D721Med (cell line): ENCODE measurements around the gene SLC6A2.

Source experiments
- DNase-seq: peaks from one replicate; pipeline ENCODE4 v3.0.0; 2011; ENCODE audit warnings: low spot score; ENCODE audit not compliant: insufficient read length
- FAIRE-seq: peaks from 2 replicates; lab custom pipeline; 2011; peaks lifted over from hg19 to GRCh38; lab: Jason Lieb, UNC
- TF ChIP-seq, protein P1 (sequence below): IDR thresholded peaks from 2 replicates; pipeline ENCODE4 v1.5.1; 2012; ENCODE audit warnings: mild to moderate bottlenecking, control low read depth; ENCODE audit not compliant: insufficient read depth; ENCODE audit errors: missing control alignments

SLC6A2 gene

DNA sequence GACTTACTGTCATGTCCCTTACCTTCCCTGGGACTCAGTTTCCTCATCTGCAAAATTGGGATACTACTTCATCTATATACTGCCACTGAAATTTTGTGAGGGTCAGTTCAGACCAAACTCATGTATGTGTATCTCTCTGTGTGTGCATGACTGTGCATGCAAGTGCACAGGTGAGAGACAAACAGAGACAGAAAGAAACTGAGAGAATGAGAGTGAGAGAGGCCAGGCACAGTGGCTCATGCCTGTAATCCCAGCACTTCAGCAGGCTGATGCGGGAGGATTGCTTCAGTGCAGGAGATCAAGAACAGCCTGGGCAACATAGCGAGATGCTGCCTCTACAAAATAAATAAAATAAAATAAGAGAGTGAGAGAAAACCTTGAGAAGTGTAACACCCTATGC, 32.1 kb upstream of the SLC6A2 start:
- TF ChIP-seq, protein P1, sequence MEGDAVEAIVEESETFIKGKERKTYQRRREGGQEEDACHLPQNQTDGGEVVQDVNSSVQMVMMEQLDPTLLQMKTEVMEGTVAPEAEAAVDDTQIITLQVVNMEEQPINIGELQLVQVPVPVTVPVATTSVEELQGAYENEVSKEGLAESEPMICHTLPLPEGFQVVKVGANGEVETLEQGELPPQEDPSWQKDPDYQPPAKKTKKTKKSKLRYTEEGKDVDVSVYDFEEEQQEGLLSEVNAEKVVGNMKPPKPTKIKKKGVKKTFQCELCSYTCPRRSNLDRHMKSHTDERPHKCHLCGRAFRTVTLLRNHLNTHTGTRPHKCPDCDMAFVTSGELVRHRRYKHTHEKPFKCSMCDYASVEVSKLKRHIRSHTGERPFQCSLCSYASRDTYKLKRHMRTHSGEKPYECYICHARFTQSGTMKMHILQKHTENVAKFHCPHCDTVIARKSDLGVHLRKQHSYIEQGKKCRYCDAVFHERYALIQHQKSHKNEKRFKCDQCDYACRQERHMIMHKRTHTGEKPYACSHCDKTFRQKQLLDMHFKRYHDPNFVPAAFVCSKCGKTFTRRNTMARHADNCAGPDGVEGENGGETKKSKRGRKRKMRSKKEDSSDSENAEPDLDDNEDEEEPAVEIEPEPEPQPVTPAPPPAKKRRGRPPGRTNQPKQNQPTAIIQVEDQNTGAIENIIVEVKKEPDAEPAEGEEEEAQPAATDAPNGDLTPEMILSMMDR = no peak
- DNase-seq = no peak
- FAIRE-seq = no peak

DNA sequence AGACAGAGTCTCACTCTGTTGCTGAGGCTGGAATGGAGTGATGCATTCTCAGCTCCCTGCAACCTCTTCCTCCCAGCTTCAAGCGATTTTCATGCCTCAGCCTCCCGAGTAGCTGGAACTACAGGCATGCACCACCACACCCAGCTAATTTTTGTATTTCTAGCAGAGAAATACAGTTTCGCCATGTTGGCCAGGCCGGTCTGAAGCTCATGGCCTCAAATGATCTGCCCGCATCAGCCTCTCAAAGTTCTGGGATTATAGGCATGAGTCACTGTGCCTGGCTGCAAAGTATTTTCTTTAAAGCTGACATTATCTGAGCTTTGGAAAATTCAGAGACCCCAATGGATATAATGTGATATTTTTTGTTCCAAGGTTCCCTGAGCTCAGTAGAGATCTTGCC, 31.1 kb upstream of the SLC6A2 start:
- no peak for DNase-seq
- TF ChIP-seq, protein P1 = no peak
- FAIRE-seq = no peak

DNA sequence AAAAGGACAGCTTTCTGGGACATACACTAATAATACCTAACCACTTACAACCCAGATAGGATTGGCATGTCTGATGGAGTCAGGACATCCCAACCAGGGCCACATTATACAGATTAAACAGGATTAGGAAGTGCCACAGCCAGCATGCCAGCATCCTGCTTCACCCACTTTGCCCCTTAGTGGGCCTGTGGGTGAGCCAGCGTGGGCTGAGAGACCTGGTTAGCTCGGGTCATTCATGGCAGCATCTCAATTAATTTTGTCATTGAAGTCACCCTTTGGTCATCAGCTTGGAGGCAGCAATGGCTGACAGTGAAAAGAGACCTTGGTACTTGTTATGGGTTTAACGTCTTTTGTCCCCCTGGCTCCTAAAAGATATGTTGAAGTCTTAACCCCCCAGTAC, 29.9 kb upstream of the SLC6A2 start:
- TF ChIP-seq, protein P1 = no peak
- DNase-seq (no peak), FAIRE-seq (no peak)

DNA sequence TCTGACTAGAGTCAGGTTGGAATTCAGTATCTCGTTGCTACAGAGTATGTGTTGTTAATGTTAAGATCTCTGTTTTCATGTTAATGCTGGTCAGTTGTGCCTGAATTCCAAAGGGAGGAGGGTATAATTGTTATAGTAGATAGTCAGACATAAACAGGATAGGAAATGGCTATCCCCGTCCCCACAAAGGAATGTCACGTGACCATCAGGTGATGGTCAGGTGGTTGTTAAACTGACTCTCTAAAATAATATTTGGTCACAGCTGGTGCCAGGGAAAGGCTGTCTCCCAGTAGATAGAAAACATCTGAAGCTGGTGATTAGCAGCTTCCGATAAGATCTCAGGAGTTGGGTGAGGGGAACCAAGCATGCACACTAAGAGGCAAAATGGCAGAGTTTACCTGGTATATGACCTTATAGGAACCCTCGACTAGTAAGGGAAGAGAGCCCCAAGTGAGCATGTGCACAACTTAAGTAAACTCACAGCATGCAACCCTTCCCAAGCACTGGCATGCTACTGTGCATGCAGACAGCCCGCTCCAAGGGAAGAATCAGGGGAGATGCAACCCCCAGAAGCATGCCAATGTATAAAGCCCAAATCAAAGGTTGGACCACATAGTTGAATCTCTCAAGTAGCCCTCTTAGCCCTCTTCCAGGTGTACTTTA, 27.4 kb upstream of the SLC6A2 start:
- TF ChIP-seq, protein P1 = no peak

DNA sequence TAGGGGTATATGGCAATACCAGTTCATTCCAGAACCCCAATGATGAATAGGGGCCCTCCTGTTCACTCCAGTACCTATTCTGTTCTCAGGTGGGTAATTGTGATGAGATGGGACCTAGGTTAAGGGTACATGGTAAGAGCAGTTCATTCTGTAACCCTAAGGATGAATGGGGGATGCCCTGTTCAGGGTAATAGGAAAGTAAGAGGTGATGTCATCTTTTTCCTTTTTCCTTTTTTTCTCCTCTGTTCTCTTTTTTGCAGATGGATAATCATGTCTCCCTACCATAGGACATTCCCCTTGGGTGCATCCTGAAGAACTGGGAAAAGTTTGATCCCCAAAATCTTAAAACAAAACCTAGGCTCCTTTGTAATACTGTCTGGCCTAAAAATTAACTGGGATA, 25.0 kb upstream of the SLC6A2 start:
- TF ChIP-seq, protein P1 = no peak
- DNase-seq = no peak
- no peak for FAIRE-seq

More for the DNA sequence above, 27.4 kb upstream of the SLC6A2 start:
- DNase-seq (no peak), FAIRE-seq (no peak)

DNA sequence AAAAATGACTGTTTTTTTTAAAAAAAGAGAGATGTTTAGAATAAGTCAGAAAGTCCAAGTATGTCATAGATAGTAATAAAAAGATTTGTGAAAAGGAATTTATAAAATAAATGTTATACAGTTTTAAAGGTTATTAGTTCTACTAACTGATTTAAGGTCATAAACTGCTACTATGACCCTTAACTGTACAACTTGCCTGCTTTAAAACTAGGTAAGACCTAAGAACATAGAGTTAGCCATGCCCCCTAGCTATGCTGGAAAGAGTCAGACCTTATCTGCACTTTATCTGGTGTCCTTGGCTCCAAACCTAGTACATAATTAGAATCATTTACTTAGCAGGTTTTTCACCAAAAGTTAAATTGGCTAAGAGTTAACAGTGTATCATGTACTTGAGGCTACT, 23.5 kb upstream of the SLC6A2 start:
- FAIRE-seq (no peak), DNase-seq (no peak)
- TF ChIP-seq, protein P1 = no peak

DNA sequence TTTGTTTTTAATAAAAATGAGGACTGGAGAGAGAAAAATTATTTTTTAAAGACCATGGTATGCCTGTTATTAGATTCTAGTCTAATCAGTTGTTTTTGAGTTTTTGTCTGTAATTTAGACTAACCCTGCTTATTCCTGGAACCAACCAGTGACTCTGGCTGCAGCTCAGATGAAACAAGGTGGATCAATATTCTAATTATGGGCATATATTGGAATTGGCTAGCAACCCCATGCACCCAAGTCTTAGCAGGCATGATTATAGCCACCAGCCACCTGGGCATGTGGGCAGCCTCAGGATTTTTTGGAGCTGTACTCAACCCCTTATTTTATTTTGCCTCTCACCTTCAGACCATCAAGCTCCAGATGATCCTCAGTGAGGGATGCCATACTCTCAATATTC, 21.6 kb upstream of the SLC6A2 start:
- FAIRE-seq (no peak), DNase-seq (no peak)
- TF ChIP-seq, protein P1 = no peak
